ENCODE measurements around the gene RSBN1L. TPM values are rescaled to one million over a fixed set of nuclear protein-coding genes. Genes with fewer than 3 reads are reported as not detected.

The RSBN1L gene
- total and polyA plus RNA-seq, 2 donors (not counting 3 experiments of a cell fraction or from before 2014, with no cell fraction given) = 3.0 to 13.1 TPM

DNA sequence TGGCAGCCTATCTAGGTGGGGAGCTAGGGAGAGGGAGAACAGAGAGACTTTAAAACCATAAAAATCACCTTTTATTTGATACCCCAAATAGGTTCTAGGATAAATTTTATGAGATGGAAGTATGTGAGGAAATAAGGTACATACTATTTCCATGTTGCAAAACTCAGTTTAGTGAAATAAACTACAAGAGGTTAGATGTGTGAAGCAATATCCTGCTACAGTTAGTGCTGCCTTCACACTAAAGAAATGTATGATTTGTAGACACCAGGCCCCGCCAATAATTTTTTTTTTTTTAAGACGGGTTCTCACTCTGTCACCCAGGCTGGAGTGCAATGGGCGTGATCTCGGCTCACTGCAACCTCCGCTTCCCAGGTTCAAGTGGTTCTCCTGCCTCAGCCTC lies 34.4 kb upstream of the RSBN1L start:
- Histone ChIP-seq H3K9me1 (replicated peaks; ENCODE audit: control insufficient read depth, extremely low read depth, insufficient read depth, low read length) (no peaks in the 10 kb centered on the region), H4K20me1 (replicated peaks; ENCODE audit: control insufficient read depth, extremely low read depth, insufficient read depth, low read length) (no peaks in the 10 kb centered on the region), H2AFZ (ENCODE audit: low read depth, low read length) (no peak overlapping the region), H3K4me3 (replicated peaks in 1 of 3; ENCODE audit: insufficient read depth in 1 of 3, low read depth in 1 of 3, low read length in 3 of 3) (no peak overlapping the region), H3K9ac (replicated peaks; ENCODE audit: extremely low read depth, insufficient read depth, low read length) (no peak overlapping the region), H3K27me3 (ENCODE audit: control insufficient read depth in 2 of 2, insufficient read depth in 2 of 2, low read length in 2 of 2) (no peaks in the 10 kb centered on the region), H3K9me3 (replicated peaks; ENCODE audit: control insufficient read depth, insufficient read depth, low read length) (no peaks in the 10 kb centered on the region), H3K4me1 (ENCODE audit: control insufficient read depth, extremely low read depth, insufficient read depth, low read length) (no peaks in the 10 kb centered on the region), H3K27ac (ENCODE audit: insufficient read depth, low read depth, low read length) (no peak overlapping the region), H3K79me2 (ENCODE audit: control insufficient read depth, insufficient read depth, low read length) (no peaks in the 10 kb centered on the region), H3K4me2 (ENCODE audit: insufficient read depth, low read length) (no peak overlapping the region), H3K36me3 (ENCODE audit: control insufficient read depth in 2 of 2, extremely low read depth in 1 of 2, insufficient read depth in 2 of 2, low read length in 2 of 2) (peaks cover 4 to 5% of the 10 kb centered on the region in 2 experiments)
- dilution Hi-C loops (cut with MboI; ENCODE audit: extremely low pct_ligation_motif_present, low sequenced_read_pairs) (no loop called here), intact Hi-C loops (cut with micrococcal nuclease) (no loop called here)
- DNase-seq (ENCODE audit: low read depth, low spot score) (no peak), FAIRE-seq (no peak)
- TF ChIP-seq MYC (IDR thresholded peaks at IDR 0.05; ENCODE audit: low read depth, low read length) (no peak), GATA2 (IDR thresholded peaks at IDR 0.05; ENCODE audit: insufficient read depth, insufficient read length, low read depth, low read length) (no peak)
- CTCF ChIA-PET = no interaction called here
- POLR2A ChIA-PET = no interaction called here
- no TSS peak for BruUV-seq (replicated peaks)

DNA sequence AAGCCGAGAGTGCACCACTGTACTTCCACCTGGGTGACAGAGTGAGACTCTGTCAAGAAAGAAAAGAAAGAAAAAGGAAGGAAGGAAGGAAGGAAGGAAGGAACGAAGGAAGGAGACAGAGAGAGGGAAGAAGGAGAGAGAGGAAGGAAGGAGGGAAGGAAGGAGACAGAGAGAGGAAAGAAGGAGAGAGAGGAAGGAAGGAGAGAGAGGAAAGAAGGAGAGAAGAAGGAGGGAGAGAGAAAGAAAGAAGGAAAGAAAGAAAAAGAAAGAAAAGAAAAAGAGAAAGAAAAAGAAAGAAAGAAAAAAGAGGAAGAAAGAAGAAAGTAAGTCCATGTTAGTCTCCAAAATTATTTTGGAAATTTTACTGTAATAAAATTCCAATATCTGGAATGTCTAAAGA lies 33.4 kb upstream of the RSBN1L start:
- TF ChIP-seq EZH2 (IDR thresholded peaks at IDR 0.05; ENCODE audit: borderline replicate concordance, low read depth, low read length, severe bottlenecking) = no peak
- TF ChIP-seq JUN (IDR thresholded peaks at IDR 0.05; ENCODE audit: borderline replicate concordance, insufficient read depth, insufficient read length, low read depth) = no peak
- TF ChIP-seq, protein P1, sequence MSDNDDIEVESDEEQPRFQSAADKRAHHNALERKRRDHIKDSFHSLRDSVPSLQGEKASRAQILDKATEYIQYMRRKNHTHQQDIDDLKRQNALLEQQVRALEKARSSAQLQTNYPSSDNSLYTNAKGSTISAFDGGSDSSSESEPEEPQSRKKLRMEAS (IDR thresholded peaks at IDR 0.05; ENCODE audit: insufficient read depth, insufficient read length) = no peak
- TF ChIP-seq POLR2AphosphoS5 (IDR thresholded peaks at IDR 0.05; ENCODE audit: insufficient read depth, low read depth, low read length) = no peak
- TF ChIP-seq POLR2A (IDR thresholded peaks at IDR 0.05; ENCODE audit: low read depth, low read length) = no peak
- TF ChIP-seq MYC (IDR thresholded peaks at IDR 0.05; ENCODE audit: low read depth, low read length) = no peak
- no peak for TF ChIP-seq GATA2 (IDR thresholded peaks at IDR 0.05; ENCODE audit: insufficient read depth, insufficient read length, low read depth, low read length)
- TF ChIP-seq, protein P2, sequence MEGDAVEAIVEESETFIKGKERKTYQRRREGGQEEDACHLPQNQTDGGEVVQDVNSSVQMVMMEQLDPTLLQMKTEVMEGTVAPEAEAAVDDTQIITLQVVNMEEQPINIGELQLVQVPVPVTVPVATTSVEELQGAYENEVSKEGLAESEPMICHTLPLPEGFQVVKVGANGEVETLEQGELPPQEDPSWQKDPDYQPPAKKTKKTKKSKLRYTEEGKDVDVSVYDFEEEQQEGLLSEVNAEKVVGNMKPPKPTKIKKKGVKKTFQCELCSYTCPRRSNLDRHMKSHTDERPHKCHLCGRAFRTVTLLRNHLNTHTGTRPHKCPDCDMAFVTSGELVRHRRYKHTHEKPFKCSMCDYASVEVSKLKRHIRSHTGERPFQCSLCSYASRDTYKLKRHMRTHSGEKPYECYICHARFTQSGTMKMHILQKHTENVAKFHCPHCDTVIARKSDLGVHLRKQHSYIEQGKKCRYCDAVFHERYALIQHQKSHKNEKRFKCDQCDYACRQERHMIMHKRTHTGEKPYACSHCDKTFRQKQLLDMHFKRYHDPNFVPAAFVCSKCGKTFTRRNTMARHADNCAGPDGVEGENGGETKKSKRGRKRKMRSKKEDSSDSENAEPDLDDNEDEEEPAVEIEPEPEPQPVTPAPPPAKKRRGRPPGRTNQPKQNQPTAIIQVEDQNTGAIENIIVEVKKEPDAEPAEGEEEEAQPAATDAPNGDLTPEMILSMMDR (IDR thresholded peaks at IDR 0.05; ENCODE audit: extremely low read depth in 1 of 2, insufficient read depth in 1 of 2, low read depth in 1 of 2, low read length in 2 of 2) = no peak
- no peak for TF ChIP-seq FOS (IDR thresholded peaks at IDR 0.05; ENCODE audit: borderline replicate concordance, insufficient read depth, low read length)
- no peak for DNase-seq (ENCODE audit: low read depth, low spot score)

More for the DNA sequence above, 33.4 kb upstream of the RSBN1L start:
- no peak for FAIRE-seq
- no peak overlapping the region for H3K4me2 ChIP-seq (ENCODE audit: insufficient read depth, low read length)
- no peak overlapping the region for H3K27ac ChIP-seq (ENCODE audit: insufficient read depth, low read depth, low read length)
- no peak overlapping the region for H3K9ac ChIP-seq (replicated peaks; ENCODE audit: extremely low read depth, insufficient read depth, low read length)
- no peaks in the 10 kb centered on the region for H3K27me3 ChIP-seq (ENCODE audit: control insufficient read depth in 2 of 2, insufficient read depth in 2 of 2, low read length in 2 of 2)
- no TSS peak for BruUV-seq (replicated peaks)
- H3K9me3 ChIP-seq (replicated peaks; ENCODE audit: control insufficient read depth, insufficient read depth, low read length) = no peaks in the 10 kb centered on the region
- ChIA-PET CTCF (interaction anchor here (1.3 kb wide), 1 partner anchor 11 kb away, joined by 7 read pairs; no protein-coding TSS in a partner anchor), POLR2A (no interaction called here)
- peaks cover 2 to 4% of the 10 kb centered on the region in 2 experiments for H3K36me3 ChIP-seq (ENCODE audit: control insufficient read depth in 2 of 2, extremely low read depth in 1 of 2, insufficient read depth in 2 of 2, low read length in 2 of 2)
- H3K4me3 ChIP-seq (replicated peaks in 1 of 3; ENCODE audit: insufficient read depth in 1 of 3, low read depth in 1 of 3, low read length in 3 of 3) = no peak overlapping the region
- dilution Hi-C loops (cut with MboI; ENCODE audit: extremely low pct_ligation_motif_present, low sequenced_read_pairs) = no loop called here
- H3K79me2 ChIP-seq (ENCODE audit: control insufficient read depth, insufficient read depth, low read length) = no peaks in the 10 kb centered on the region
- H3K9me1 ChIP-seq (replicated peaks; ENCODE audit: control insufficient read depth, extremely low read depth, insufficient read depth, low read length) = no peaks in the 10 kb centered on the region
- H3K4me1 ChIP-seq (ENCODE audit: control insufficient read depth, extremely low read depth, insufficient read depth, low read length) = no peaks in the 10 kb centered on the region
- H4K20me1 ChIP-seq (replicated peaks; ENCODE audit: control insufficient read depth, extremely low read depth, insufficient read depth, low read length) = no peaks in the 10 kb centered on the region
- H2AFZ ChIP-seq (ENCODE audit: low read depth, low read length) = no peak overlapping the region
- intact Hi-C loops (cut with micrococcal nuclease) = no loop called here
